OCI-LY7 (cell line): Measurements from ENCODE around the gene NFYC. TPM values are rescaled to one million over a fixed set of nuclear protein-coding genes. Genes with fewer than 3 reads are reported as not detected.

Experiments used
- BruUV-seq: library from RNA; stranded (reverse); fragments of 400-500 nt; replicated peaks from 2 replicates; lab custom pipeline; 2021; lab: Mats Ljungman, UMichigan
- CTCF ChIA-PET: fragments of 300-600 bp; sonication (Branson Sonifier 250); formaldehyde crosslinking; loops from one replicate; lab custom pipeline; 2022; ENCODE audit warnings: antibody characterized with exemption; ENCODE audit not compliant: unreplicated experiment; lab: Charles Lee
- POLR2A ChIA-PET: fragments of 300-600 bp; sonication (Branson Sonifier 250); formaldehyde crosslinking; loops from one replicate; lab custom pipeline; 2022; ENCODE audit warnings: antibody characterized with exemption; lab: Charles Lee
- DNase-seq: peaks from one replicate; pipeline ENCODE4 v3.0.0-alpha.2; 2015; ENCODE audit warnings: low spot score
- H2AFZ ChIP-seq: fragments of 200-600 bp; sonication (generic), shearing (Covaris generic); 2 replicates; pipeline ENCODE4 v1.6.1; 2014; ENCODE audit warnings: mild to moderate bottlenecking, antibody characterized with exemption, low read length, moderate library complexity
- H3K27ac ChIP-seq: fragments of 200-600 bp; sonication (generic); 2 replicates; pipeline ENCODE4 v1.5.1; 2014; ENCODE audit warnings: mixed run types, low read depth, mild to moderate bottlenecking, moderate library complexity, low read length, inconsistent platforms; ENCODE audit not compliant: poor library complexity, severe bottlenecking
- H3K36me3 ChIP-seq: fragments of 200-600 bp; sonication (generic); 2 replicates; pipeline ENCODE4 v1.6.1; 2014; ENCODE audit warnings: mild to moderate bottlenecking, antibody characterized with exemption, low read length, moderate library complexity, mixed read lengths; ENCODE audit not compliant: insufficient read depth
- H3K4me1 ChIP-seq: fragments of 200-600 bp; sonication (generic); 2 replicates; pipeline ENCODE4 v1.5.1; 2014; ENCODE audit warnings: mild to moderate bottlenecking, low read length; ENCODE audit not compliant: insufficient read depth, poor library complexity, severe bottlenecking
- H3K4me2 ChIP-seq: fragments of 200-600 bp; sonication (generic); 2 replicates; pipeline ENCODE4 v1.6.1; 2014; ENCODE audit warnings: mild to moderate bottlenecking, low read length
- H3K4me3 ChIP-seq: fragments of 200-600 bp; sonication (generic); 2 replicates; pipeline ENCODE4 v1.5.1; 2014; ENCODE audit warnings: mild to moderate bottlenecking, low read depth, low read length; ENCODE audit not compliant: poor library complexity, severe bottlenecking
- H3K79me2 ChIP-seq: fragments of 200-600 bp; sonication (generic); 2 replicates; pipeline ENCODE4 v1.6.1; 2016; ENCODE audit warnings: low read depth, mild to moderate bottlenecking, low read length, moderate library complexity, mixed read lengths; ENCODE audit not compliant: insufficient read depth
- H3K9me2 ChIP-seq: fragments of 200-600 bp; sonication (generic); 2 replicates; pipeline ENCODE4 v1.6.1; 2016; ENCODE audit warnings: mild to moderate bottlenecking, low read length, mixed read lengths; ENCODE audit not compliant: insufficient read depth
- H3K9me3 ChIP-seq: fragments of 200-600 bp; sonication (generic); 2 replicates; pipeline ENCODE4 v1.6.1; 2014; ENCODE audit warnings: mild to moderate bottlenecking, mixed run types, low read length, mixed read lengths
- H4K20me1 ChIP-seq: fragments of 200-600 bp; sonication (generic); 2 replicates; pipeline ENCODE4 v1.6.1; 2014; ENCODE audit warnings: mild to moderate bottlenecking, antibody characterized with exemption, low read length, moderate library complexity, mixed read lengths; ENCODE audit not compliant: insufficient read depth
- EZH2phosphoT487 ChIP-seq: fragments of 200-600 bp; sonication (generic); IDR thresholded peaks from 2 replicates; pipeline ENCODE4 v1.6.1; 2018; ENCODE audit warnings: low read depth, borderline replicate concordance, mild to moderate bottlenecking, mixed run types, antibody characterized with exemption, low read length, moderate library complexity, mixed read lengths
- intact Hi-C: fragments of 100-400 bp; cut with micrococcal nuclease; formaldehyde crosslinking; loops from one replicate; pipeline ENCODE4 v1.10.0; 2022; ENCODE audit not compliant: unreplicated experiment
- total RNA-seq, 2 experiments: library from RNA; depleted of rRNA in 1 of 2; stranded (reverse); fragments of >200 nt in 1 of 2; shearing (Covaris generic) in 1 of 2; gene quantifications; 2 replicates each; pipeline ENCODE4 v1.2.3, GENCODE V29; 2014 to 2022
- TF ChIP-seq, protein P1 (sequence below): fragments of 200-600 bp; sonication (generic); conservative IDR thresholded peaks from 2 replicates; pipeline ENCODE4 v1.5.1; 2014; ENCODE audit warnings: mild to moderate bottlenecking, antibody characterized with exemption, low read length, moderate library complexity, mixed read lengths

Gene NFYC
- total RNA-seq, 2 experiments from 2014 or later = 39.1 to 71.0 TPM

- no peaks in the 10 kb centered on the region for H3K9me3 ChIP-seq
- H3K4me3 ChIP-seq = no peak overlapping the region
- no TSS peak for BruUV-seq
- H3K27ac ChIP-seq = no peak overlapping the region
- TF ChIP-seq, protein P1, sequence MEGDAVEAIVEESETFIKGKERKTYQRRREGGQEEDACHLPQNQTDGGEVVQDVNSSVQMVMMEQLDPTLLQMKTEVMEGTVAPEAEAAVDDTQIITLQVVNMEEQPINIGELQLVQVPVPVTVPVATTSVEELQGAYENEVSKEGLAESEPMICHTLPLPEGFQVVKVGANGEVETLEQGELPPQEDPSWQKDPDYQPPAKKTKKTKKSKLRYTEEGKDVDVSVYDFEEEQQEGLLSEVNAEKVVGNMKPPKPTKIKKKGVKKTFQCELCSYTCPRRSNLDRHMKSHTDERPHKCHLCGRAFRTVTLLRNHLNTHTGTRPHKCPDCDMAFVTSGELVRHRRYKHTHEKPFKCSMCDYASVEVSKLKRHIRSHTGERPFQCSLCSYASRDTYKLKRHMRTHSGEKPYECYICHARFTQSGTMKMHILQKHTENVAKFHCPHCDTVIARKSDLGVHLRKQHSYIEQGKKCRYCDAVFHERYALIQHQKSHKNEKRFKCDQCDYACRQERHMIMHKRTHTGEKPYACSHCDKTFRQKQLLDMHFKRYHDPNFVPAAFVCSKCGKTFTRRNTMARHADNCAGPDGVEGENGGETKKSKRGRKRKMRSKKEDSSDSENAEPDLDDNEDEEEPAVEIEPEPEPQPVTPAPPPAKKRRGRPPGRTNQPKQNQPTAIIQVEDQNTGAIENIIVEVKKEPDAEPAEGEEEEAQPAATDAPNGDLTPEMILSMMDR = peak; percentile 54; the same call in 1 of the 2 replicates
- TF ChIP-seq EZH2phosphoT487 = no peak
- DNase-seq = peak; percentile 17
- H3K79me2 ChIP-seq = no peaks in the 10 kb centered on the region
- no peaks in the 10 kb centered on the region for H3K4me1 ChIP-seq
- H2AFZ ChIP-seq = no peak overlapping the region
- intact Hi-C loops = no loop called here
- H3K4me2 ChIP-seq = no peak overlapping the region
- ChIA-PET CTCF (no interaction called here), POLR2A (no interaction called here)
- peaks cover 86% of the 10 kb centered on the region for H3K36me3 ChIP-seq
- no peaks in the 10 kb centered on the region for H4K20me1 ChIP-seq
- H3K9me2 ChIP-seq = no peaks in the 10 kb centered on the region
Observed at GRCh38 chr1:40769815-40770214, 78.3 kb downstream of the NFYC start.

DNA sequence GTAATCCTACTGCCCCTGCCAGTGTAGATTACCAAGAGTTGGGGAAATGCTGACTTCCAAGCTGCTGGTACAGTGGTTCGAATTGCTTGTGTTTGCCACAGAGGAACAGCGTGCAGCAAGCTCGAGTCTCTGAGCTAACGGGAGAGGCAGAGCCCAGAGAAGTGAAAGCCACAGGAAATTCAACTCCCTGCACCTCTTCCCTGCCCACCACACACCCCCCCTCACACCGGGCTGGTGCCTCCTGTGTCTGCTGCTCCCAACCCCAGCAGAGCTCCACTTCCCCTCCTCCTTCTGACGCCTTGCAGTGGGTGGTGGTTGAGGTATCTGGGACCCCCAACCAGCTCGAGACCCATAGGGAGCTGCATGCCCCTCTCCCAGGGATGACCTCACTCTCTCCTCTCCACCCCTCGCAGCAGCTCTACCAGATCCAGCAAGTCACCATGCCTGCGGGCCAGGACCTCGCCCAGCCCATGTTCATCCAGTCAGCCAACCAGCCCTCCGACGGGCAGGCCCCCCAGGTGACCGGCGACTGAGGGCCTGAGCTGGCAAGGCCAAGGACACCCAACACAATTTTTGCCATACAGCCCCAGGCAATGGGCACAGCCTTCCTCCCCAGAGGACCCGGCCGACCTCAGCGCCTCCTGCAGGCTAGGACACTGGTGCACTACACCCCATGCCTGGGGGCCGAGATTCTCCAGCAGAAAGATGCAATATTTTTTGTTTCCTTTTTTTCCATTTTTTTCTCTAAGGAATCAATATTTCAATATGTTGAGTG lies 79.0 kb downstream of the NFYC start:
- Histone ChIP-seq H3K4me3 (no peak overlapping the region), H3K9me2 (no peaks in the 10 kb centered on the region), H3K27ac (no peak overlapping the region), H3K36me3 (peaks cover 84% of the 10 kb centered on the region), H3K4me2 (no peak overlapping the region), H3K4me1 (no peaks in the 10 kb centered on the region), H4K20me1 (no peaks in the 10 kb centered on the region), H3K79me2 (no peaks in the 10 kb centered on the region), H2AFZ (no peak overlapping the region), H3K9me3 (no peaks in the 10 kb centered on the region)
- intact Hi-C loops = no loop called here
- TF ChIP-seq, protein P1 = peak; percentile 52
- TF ChIP-seq EZH2phosphoT487 = no peak
- ChIA-PET POLR2A (no interaction called here), CTCF (interaction anchor here (0.8 kb wide), 1 partner anchor 22 kb away, joined by 5 read pairs; no protein-coding TSS in a partner anchor)
- DNase-seq = no peak
- no TSS peak for BruUV-seq
